HG02840 (cell line): ENCODE measurements around the gene CLEC16A.

Source experiments
- ATAC-seq: cut with Tn5 transposase; IDR thresholded peaks from one replicate; pipeline ENCODE4 v1.9.1; 2021; ENCODE audit warnings: mild to moderate bottlenecking, moderate library complexity, moderate number of reproducible peaks; ENCODE audit not compliant: unreplicated experiment, low FRiP score

Gene CLEC16A

GRCh38 chr16:11010575-11011221, 66.3 kb downstream of the CLEC16A start:
- ATAC-seq, result no peak

- no peak for ATAC-seq
Measured at GRCh38 chr16:11011326-11011725, 67.0 kb downstream of the CLEC16A start.

GRCh38 chr16:11012841-11013240, 68.5 kb downstream of the CLEC16A start:
- no peak for ATAC-seq

- no peak for ATAC-seq
Measured at GRCh38 chr16:11014136-11014535, 69.8 kb downstream of the CLEC16A start.

GRCh38 chr16:11015076-11015475, 70.7 kb downstream of the CLEC16A start:
- ATAC-seq, result no peak

- ATAC-seq, result no peak
Measured at GRCh38 chr16:11015607-11016006, 71.2 kb downstream of the CLEC16A start.

GRCh38 chr16:11016524-11016988, 72.2 kb downstream of the CLEC16A start:
- no peak for ATAC-seq

- ATAC-seq, result no peak
Measured at GRCh38 chr16:11016993-11017392, 72.6 kb downstream of the CLEC16A start.

- no peak for ATAC-seq
Measured at GRCh38 chr16:11017499-11017898, 73.1 kb downstream of the CLEC16A start.

- ATAC-seq, result no peak
Measured at GRCh38 chr16:11020388-11020787, 76.0 kb downstream of the CLEC16A start.

- no peak for ATAC-seq
Measured at GRCh38 chr16:11020792-11021551, 76.6 kb downstream of the CLEC16A start.

- no peak for ATAC-seq
Measured at GRCh38 chr16:11022002-11022401, 77.6 kb downstream of the CLEC16A start.

GRCh38 chr16:11023262-11024039, 79.1 kb downstream of the CLEC16A start:
- ATAC-seq, result no peak

GRCh38 chr16:11024333-11025053, 80.1 kb downstream of the CLEC16A start:
- no peak for ATAC-seq

GRCh38 chr16:11025120-11025531, 80.8 kb downstream of the CLEC16A start:
- peak; percentile 66 for ATAC-seq

- no peak for ATAC-seq
Measured at GRCh38 chr16:11029948-11030347, 85.6 kb downstream of the CLEC16A start.

- no peak for ATAC-seq
Measured at GRCh38 chr16:11030990-11031510, 86.7 kb downstream of the CLEC16A start.

GRCh38 chr16:11032000-11032921, 87.9 kb downstream of the CLEC16A start:
- ATAC-seq, result no peak

GRCh38 chr16:11032922-11033291, 88.5 kb downstream of the CLEC16A start:
- no peak for ATAC-seq
